Type B pancreatic cell (in vitro differentiated cells): Measurements from ENCODE around the gene HPSE2. TPM values are rescaled to one million over a fixed set of nuclear protein-coding genes. Genes with fewer than 3 reads are reported as not detected.

Source experiments
- DNase-seq: peaks from one replicate; pipeline ENCODE4 v3.0.0; 2021; ENCODE audit warnings: mixed read lengths; ENCODE audit not compliant: unreplicated experiment; ENCODE audit errors: extremely low spot score
- H3K27ac Mint-ChIP-seq: 2 replicates; pipeline ENCODE4 v1.8.0; 2021; ENCODE audit warnings: mild to moderate bottlenecking, mixed read lengths
- H3K27me3 Mint-ChIP-seq: 2 replicates; pipeline ENCODE4 v1.8.0; 2021; ENCODE audit warnings: mixed read lengths
- H3K36me3 Mint-ChIP-seq: 2 replicates; pipeline ENCODE4 v1.8.0; 2021; ENCODE audit warnings: mixed read lengths
- H3K4me1 Mint-ChIP-seq: one replicate; pipeline ENCODE4 v1.8.0; 2021; ENCODE audit warnings: mixed read lengths; ENCODE audit not compliant: unreplicated experiment
- H3K4me3 Mint-ChIP-seq: 2 replicates; pipeline ENCODE4 v1.8.0; 2021; ENCODE audit warnings: mild to moderate bottlenecking, mixed read lengths
- H3K9me3 Mint-ChIP-seq: 2 replicates; pipeline ENCODE4 v1.8.0; 2021; ENCODE audit warnings: mixed read lengths
- CTCF ChIP-seq: fragments of 200-600 bp; sonication (generic); conservative IDR thresholded peaks from 2 replicates; pipeline ENCODE4 v1.5.0; 2021; ENCODE audit warnings: antibody characterized with exemption, mild to moderate bottlenecking
- total RNA-seq: library from RNA; stranded (reverse); gene quantifications from 2 replicates; pipeline ENCODE4 v1.2.1, GENCODE V29; 2021; ENCODE audit warnings: low replicate concordance

Gene HPSE2
- total RNA-seq, 1 donor from 2014 or later = 19.8 TPM

- Mint-ChIP-seq H3K27ac (peak overlapping the region; percentile 91), H3K27me3 (peaks cover 11% of the 10 kb centered on the region), H3K4me3 (peak overlapping the region; percentile 12)
These were observed 774.7 kb downstream of the HPSE2 start for GRCh38 chr10:98460837-98461499.

DNA sequence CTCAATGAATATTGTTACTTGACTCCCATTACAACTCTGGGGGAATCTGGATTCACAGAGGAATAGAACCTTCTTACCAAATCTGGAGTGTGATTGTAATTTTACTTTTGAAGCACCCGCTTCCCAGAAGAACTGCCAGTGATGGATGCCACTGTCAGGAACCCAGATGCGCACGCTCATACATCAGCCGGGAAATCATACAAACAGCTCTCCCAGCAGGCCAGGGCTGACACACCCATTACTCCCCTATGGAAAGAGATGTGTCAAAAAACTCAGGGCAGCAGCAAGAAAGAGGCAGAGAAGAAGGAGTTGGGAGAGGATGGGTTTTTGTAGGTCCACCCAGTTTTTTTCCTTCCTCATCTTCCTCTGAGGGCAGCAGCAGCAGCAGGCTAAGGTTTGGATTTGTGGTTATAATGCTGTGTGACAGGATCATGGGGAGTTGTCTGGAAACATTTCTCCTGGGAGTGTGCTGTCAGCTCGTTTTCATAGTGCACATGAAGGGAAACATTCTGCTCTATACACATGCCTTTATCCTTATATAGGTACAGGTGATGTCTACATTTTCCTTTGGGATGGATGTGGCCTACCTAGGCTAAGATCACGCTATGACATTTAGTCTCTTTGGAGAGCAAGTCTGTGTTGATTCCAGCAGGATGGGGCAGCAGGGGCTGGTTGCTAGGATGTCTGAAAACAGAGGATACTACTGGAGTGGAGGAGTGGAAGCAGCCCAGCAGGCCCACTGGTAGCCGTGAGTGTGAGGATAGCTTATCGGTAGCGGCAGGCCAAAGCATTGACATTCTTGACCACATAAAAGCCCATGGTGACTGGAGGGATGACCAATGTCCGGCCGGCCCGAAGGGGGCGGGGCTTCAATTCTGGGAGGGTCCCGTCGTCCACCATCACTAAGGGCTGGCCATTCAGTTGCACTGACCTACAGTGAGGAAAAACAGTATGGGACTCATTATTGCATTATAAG is 776.6 kb downstream of the HPSE2 start:
- TF ChIP-seq CTCF = no peak
- H3K4me1 Mint-ChIP-seq = peaks cover 22% of the 10 kb centered on the region
- peak overlapping the region; percentile 29 for H3K27ac Mint-ChIP-seq
- H3K4me3 Mint-ChIP-seq = no peak overlapping the region
- no peak for DNase-seq
- H3K36me3 Mint-ChIP-seq = no peaks in the 10 kb centered on the region
- H3K27me3 Mint-ChIP-seq = peaks cover 8% of the 10 kb centered on the region
- H3K9me3 Mint-ChIP-seq = no peaks in the 10 kb centered on the region

More at GRCh38 chr10:98460837-98461499, 774.7 kb downstream of the HPSE2 start:
- no peak for TF ChIP-seq CTCF
- peaks cover 28% of the 10 kb centered on the region for H3K4me1 Mint-ChIP-seq
- H3K9me3 Mint-ChIP-seq = no peaks in the 10 kb centered on the region
- H3K36me3 Mint-ChIP-seq = no peaks in the 10 kb centered on the region
- DNase-seq = no peak

GRCh38 chr10:98457721-98458120 is 777.9 kb downstream of the HPSE2 start:
- Mint-ChIP-seq H3K9me3 (no peaks in the 10 kb centered on the region), H3K36me3 (no peaks in the 10 kb centered on the region), H3K4me3 (no peak overlapping the region), H3K27ac (peak overlapping the region; percentile 11), H3K27me3 (peaks cover 8% of the 10 kb centered on the region), H3K4me1 (peaks cover 22% of the 10 kb centered on the region)
- no peak for TF ChIP-seq CTCF
- DNase-seq = no peak

DNA sequence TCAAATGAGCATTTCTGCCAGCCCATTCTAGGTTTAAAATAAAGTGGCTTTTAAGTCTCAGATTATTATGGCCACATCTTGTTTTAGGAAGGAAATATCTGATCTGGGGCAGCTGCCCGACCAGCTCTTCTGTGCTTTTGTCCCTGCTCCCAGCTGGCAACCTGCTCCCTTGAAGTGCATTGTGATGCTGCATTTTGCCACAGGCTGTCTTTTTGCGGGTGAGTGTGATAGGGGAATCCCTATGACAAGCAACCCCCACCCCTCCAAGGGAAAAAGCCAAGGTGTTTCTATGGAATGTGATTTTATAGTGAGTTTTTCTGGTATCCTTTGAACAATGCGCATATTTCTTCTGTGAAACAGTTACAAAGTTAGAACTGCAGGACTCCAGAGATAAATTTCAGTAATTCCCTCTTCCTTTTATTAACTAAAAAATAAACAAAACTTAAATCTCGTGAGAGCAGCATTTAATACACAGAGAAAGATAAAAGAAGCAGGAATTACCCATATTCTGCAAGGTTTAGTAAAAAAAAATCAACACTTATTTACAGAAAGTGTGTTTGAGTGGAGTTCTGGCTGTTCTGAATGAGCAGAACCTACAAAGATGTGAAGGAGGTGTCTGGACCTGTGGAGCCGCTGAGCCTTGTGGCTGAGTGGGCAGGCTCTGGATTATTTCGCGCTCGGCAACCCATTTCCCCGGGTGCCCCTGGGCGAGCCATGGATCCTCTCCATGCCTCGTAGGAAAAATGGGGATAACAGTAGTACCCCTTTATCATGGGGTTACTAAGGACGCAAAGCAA is 778.8 kb downstream of the HPSE2 start:
- Mint-ChIP-seq H3K4me3 (no peak overlapping the region), H3K27me3 (peaks cover 8% of the 10 kb centered on the region), H3K9me3 (no peaks in the 10 kb centered on the region), H3K27ac (no peak overlapping the region), H3K4me1 (peaks cover 22% of the 10 kb centered on the region), H3K36me3 (no peaks in the 10 kb centered on the region)
- TF ChIP-seq CTCF = no peak
- DNase-seq = no peak

DNA sequence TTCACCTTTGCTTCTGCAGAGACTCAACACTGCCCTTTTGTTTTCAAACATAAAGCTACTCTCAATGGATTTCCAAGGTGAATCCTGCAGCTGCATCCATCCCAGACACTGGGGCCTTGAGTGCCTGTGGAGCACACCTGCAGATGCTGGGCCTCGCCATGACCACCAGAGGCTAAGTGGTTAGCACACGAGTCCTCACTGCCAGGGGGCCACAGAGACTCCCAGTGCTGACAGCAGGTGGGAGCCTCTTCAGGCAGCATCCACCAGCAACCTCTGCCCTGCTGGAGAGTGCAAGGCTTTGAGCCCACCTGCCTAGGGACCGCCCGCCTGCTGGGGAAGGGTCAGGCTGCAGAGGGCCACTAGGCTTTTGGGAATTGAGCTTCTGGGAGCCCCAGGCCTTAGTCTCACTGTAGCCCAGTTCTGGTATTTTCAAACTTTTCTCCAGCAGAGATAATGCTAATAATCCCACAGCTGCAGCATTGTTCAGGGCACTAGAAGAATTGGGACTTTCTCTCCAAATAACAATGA is 779.5 kb downstream of the HPSE2 start:
- no peak for DNase-seq
- H3K27me3 Mint-ChIP-seq = peaks cover 8% of the 10 kb centered on the region
- H3K4me3 Mint-ChIP-seq = no peak overlapping the region
- peaks cover 20% of the 10 kb centered on the region for H3K4me1 Mint-ChIP-seq
- H3K36me3 Mint-ChIP-seq = no peaks in the 10 kb centered on the region
- no peak for TF ChIP-seq CTCF
- no peak overlapping the region for H3K27ac Mint-ChIP-seq
- H3K9me3 Mint-ChIP-seq = no peaks in the 10 kb centered on the region
